GM12878 (cell line): ENCODE data around the gene SNW1.

Experiments
- EP300 ChIP-seq, 2 experiments: fragments of 150-350 bp in 1 of 2; IDR thresholded peaks; 2 replicates each; pipeline ENCODE4 v1.6.1; 2011 to 2012; ENCODE audit warnings: low read depth in 2 of 2, low read length in 2 of 2, borderline replicate concordance in 1 of 2, improper control_type of control experiment in 1 of 2, inconsistent platforms in 1 of 2; ENCODE audit not compliant: control insufficient read depth in 1 of 2
- POLR2AphosphoS5 ChIP-seq: IDR thresholded peaks from 2 replicates; pipeline ENCODE4 v1.6.1; 2011; ENCODE audit warnings: mild to moderate bottlenecking, low read length, inconsistent platforms

- TF ChIP-seq EP300 (IDR thresholded peaks at IDR 0.05; ENCODE audit: borderline replicate concordance in 1 of 2, control insufficient read depth in 1 of 2, low read depth in 2 of 2, low read length in 2 of 2) (no peak), POLR2AphosphoS5 (no peak)
These were observed 3.0 kb upstream of the SNW1 start for GRCh38 chr14:77763978-77764377.
